Adrenal gland (tissue), 12 donors: ENCODE results near the gene TOX2. TPM values are rescaled to one million over a fixed set of nuclear protein-coding genes. Genes with fewer than 3 reads are reported as not detected.

Source experiments
- DNase-seq, 7 donors: peaks; one replicate each; pipeline ENCODE4 v3.0.0-alpha.2; 2019 to 2020
- H3K27ac ChIP-seq, 5 donors: fragments of 200-600 bp; sonication (generic) in 4 of 5; 1 replicate in 3 of 5; 2 replicates in 2 of 5; pipeline versions ENCODE4 v1.5.1 to v1.8.0; 2016 to 2020; ENCODE audit warnings: mild to moderate bottlenecking in 1 of 5
- H3K27me3 ChIP-seq: fragments of 200-600 bp; 2 replicates; pipeline ENCODE4 v1.8.0; 2021
- H3K36me3 ChIP-seq, 2 donors: fragments of 200-600 bp; replicated peaks in 1 of 2; 1 replicate in 1 of 2; 2 replicates in 1 of 2; pipeline versions ENCODE4 v1.5.1 to v1.8.0; 2018 to 2022
- H3K4me1 ChIP-seq, 2 donors: fragments of 200-600 bp; replicated peaks in 1 of 2; 1 replicate in 1 of 2; 2 replicates in 1 of 2; pipeline versions ENCODE4 v1.5.1 to v1.8.0; 2018 to 2021
- H3K4me3 ChIP-seq, 4 donors: fragments of 200-600 bp; sonication (generic) in 3 of 4; one replicate each; pipeline ENCODE4 v1.5.1; 2016 to 2018
- H3K9me3 ChIP-seq, 3 donors: fragments of 200-600 bp; sonication (generic) in 1 of 3; replicated peaks in 1 of 3; 1 replicate in 2 of 3; 2 replicates in 1 of 3; pipeline versions ENCODE4 v1.5.1 to v1.8.0; 2016 to 2021
- CTCF ChIP-seq, 6 experiments: fragments of 450-650 bp in 4 of 6; fragments of 200-600 bp in 2 of 6; sonication (generic) in 1 of 6; IDR thresholded peaks; 1 replicate in 5 of 6; 2 replicates in 1 of 6; pipeline versions ENCODE4 v1.5.1 to v1.8.0; 2016 to 2021; ENCODE audit warnings: antibody characterized with exemption in 6 of 6, mild to moderate bottlenecking in 2 of 6, moderate library complexity in 1 of 6
- POLR2A ChIP-seq, 2 donors: fragments of 450-650 bp; IDR thresholded peaks; one replicate each; pipeline ENCODE4 v1.6.1; 2017; ENCODE audit warnings: antibody characterized with exemption in 2 of 2, mild to moderate bottlenecking in 2 of 2, moderate library complexity in 1 of 2
- WGBS, 4 donors: extraction: QIAGEN DNeasy Blood & Tissue Kit in 2 of 4; methylation state at CpG; one replicate each; pipeline versions ENCODE4 v1.1.5 to v1.1.7; 2013 to 2017; 5-methylcytosine and 5-hydroxymethylcytosine counted together
- intact Hi-C, 2 donors: fragments of 100-400 bp; cut with DNase I; formaldehyde crosslinking; loops; one replicate each; pipeline versions ENCODE4 v1.14.1 to v1.15.0; 2022 to 2023
- polyA plus RNA-seq, 3 donors: library from polyadenylated mRNA; stranded (reverse); fragments of 200-250 nt in 2 of 3; fragments of 350-450 nt in 1 of 3; fragmentation: Illumina TruSeq in 1 of 3; extraction: RNeasy Lipid Tissue Mini Kit (QIAGEN cat#74804) in 1 of 3; gene quantifications; one replicate each; pipeline ENCODE4 v1.2.3, GENCODE V29; 2013 to 2014
- total RNA-seq, 9 donors: library from RNA; depleted of rRNA in 4 of 9; stranded (reverse); fragments of >200 nt in 4 of 9; fragments of 120-200 nt in 1 of 9; fragmentation: NEBNext Ultra II Directional in 1 of 9; extraction: Animal tissue kit (Norgen Biotek cat#: 25700) in 1 of 9; gene quantifications; one replicate each; pipeline versions ENCODE4 v1.1.0 to v1.2.4, GENCODE V29; 2013 to 2023
- donor health status: healthy with polysubstance abuse.
- donor health status: Bipolar disorder and iron deficiency.
- donor health status: DM: yes; HTN: yes; CAD: no.
- donor health status: DM: no; HTN: no; CAD: no.
- donor health status: DM: no; HTN: no; CAD: no.
- donor health status: DM: yes; HTN: yes; CAD: no.

Gene TOX2
- total and polyA plus RNA-seq, 12 donors = 0.33 to 7.6 (median 2.8) TPM

GRCh38 chr20:43993560-43993959, 78.9 kb downstream of the TOX2 start:
- no peaks in the 10 kb centered on the region for H3K36me3 ChIP-seq
- no peak for DNase-seq
- no peaks in the 10 kb centered on the region for H3K9me3 ChIP-seq
- 75 to 87% (median 80%) methylated on average over 4 of the region's 4 CpGs for WGBS, 4 donors
- TF ChIP-seq CTCF (IDR thresholded peaks at IDR 0.05) (no peak), POLR2A (IDR thresholded peaks at IDR 0.05) (no peak)
- no peaks in the 10 kb centered on the region for H3K4me1 ChIP-seq
- intact Hi-C loops = no loop called here
- no peak overlapping the region for H3K4me3 ChIP-seq
- no peaks in the 10 kb centered on the region for H3K27me3 ChIP-seq
- no peak overlapping the region for H3K27ac ChIP-seq

DNA sequence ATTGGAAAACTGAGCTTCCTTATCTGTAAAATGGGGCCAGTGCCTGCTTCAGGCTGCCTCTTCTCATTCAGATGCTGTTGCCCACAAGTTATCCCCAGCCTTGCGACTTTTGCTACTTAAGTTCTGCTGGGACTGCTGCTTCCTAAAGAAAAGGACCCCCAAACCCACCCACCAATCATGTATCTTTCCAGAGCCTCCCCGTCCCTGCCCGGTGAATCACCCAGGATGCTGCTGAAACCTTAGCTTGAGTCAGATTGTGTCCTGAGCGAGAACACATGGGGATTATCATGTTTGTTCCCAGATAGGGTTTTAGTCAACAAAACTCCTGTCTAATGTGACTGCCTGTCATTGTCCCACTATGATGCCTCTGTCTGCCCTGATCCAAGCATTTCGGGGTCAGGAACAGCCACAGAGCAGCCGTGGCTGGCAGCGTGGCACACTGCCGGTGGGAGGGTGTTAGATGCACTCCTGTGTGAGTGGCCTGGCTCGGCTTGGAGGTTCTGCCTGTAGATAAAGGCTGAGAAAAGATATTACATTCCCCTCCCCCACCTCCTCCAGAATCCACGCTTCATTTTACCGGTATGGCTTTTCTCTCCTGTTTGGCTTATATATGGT, 79.9 kb downstream of the TOX2 start:
- no peaks in the 10 kb centered on the region for H3K9me3 ChIP-seq
- H3K27ac ChIP-seq = no peak overlapping the region
- DNase-seq = peak in 1 of 7 donors; percentile 28
- TF ChIP-seq CTCF (IDR thresholded peaks at IDR 0.05) (no peak), POLR2A (IDR thresholded peaks at IDR 0.05) (no peak)
- no peaks in the 10 kb centered on the region for H3K4me1 ChIP-seq
- H3K4me3 ChIP-seq = no peak overlapping the region
- intact Hi-C loops = no loop called here
- WGBS, 4 donors = 69 to 76% (median 73%) methylated on average over 7 to 11 of the region's 11 CpGs
- no peaks in the 10 kb centered on the region for H3K27me3 ChIP-seq
- no peaks in the 10 kb centered on the region for H3K36me3 ChIP-seq

- no peaks in the 10 kb centered on the region for H3K27me3 ChIP-seq
- TF ChIP-seq POLR2A (IDR thresholded peaks at IDR 0.05) (no peak), CTCF (IDR thresholded peaks at IDR 0.05) (no peak)
- no peak overlapping the region for H3K27ac ChIP-seq
- H3K4me3 ChIP-seq = no peak overlapping the region
- no peaks in the 10 kb centered on the region for H3K9me3 ChIP-seq
- no peaks in the 10 kb centered on the region for H3K36me3 ChIP-seq
- no peaks in the 10 kb centered on the region for H3K4me1 ChIP-seq
- intact Hi-C loops = no loop called here
- no peak for DNase-seq
Measured at GRCh38 chr20:43995645-43996044, 81.0 kb downstream of the TOX2 start.

DNA sequence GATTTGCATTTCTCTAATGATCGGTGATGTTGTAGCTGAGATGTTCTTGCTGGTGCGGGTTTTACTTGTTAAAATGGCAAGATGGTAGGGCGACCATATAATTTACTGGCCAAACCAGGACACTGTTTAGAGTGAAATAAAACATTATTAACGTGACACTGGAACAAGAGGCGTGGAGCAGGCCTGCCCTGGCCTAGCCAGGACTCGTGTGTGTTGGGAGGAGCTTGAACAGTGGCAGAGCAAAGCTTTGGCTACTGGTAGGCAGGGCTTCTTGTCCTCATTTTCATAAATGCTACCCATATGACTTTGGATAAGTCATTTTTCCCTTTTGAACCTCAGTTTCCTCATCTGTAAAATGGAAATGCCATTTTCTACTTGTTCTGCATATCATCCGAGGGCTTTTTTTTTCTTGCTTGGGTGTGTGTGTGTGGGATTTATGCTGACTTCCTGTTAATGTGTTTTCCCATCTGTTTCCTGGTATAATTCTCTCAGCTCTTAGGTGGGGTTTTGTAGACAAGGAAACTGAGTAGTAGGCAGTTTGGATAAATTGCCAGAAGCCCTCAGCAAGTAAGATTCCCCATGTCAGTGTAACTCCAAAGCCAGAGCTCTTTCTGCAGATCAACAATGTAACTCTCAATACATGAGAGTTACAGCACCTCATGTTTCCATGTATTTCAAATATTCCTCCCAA, 81.7 kb downstream of the TOX2 start:
- no peak overlapping the region for H3K4me3 ChIP-seq
- no peaks in the 10 kb centered on the region for H3K36me3 ChIP-seq
- no peak for DNase-seq
- no peaks in the 10 kb centered on the region for H3K4me1 ChIP-seq
- H3K27ac ChIP-seq = no peak overlapping the region
- no peaks in the 10 kb centered on the region for H3K9me3 ChIP-seq
- no peaks in the 10 kb centered on the region for H3K27me3 ChIP-seq
- intact Hi-C loops = no loop called here
- 71 to 82% (median 81%) methylated on average over 7 of the region's 7 CpGs for WGBS, 4 donors
- TF ChIP-seq POLR2A (IDR thresholded peaks at IDR 0.05) (no peak), CTCF (IDR thresholded peaks at IDR 0.05) (no peak)
